ENCODE measurements around the gene PTPRO. TPM values are rescaled to one million over a fixed set of nuclear protein-coding genes. Genes with fewer than 3 reads are reported as not detected.

PTPRO gene
- total RNA-seq, 1 donor from 2014 or later, result 4.3 TPM

DNA sequence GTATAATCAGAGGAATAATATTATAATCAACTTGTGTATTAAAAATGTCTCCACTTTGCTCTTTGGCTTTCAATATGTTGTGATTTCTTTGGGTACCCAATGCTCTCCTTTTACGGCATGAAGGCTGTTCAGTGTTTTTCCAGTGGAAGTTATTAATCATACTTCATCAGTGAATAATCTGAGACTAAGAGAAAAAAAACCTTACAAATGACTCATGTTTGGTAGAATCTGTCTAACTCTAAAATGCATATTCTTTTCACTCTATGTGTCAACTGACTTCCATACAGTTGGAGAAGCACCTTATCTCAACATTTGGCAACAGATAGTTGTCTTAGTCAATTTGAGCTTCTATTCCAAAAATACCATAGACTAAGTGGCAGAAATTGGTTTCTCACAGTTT lies 82.2 kb downstream of the PTPRO start:
- Mint-ChIP-seq H3K36me3 (no peaks in the 10 kb centered on the region), H3K9me3 (peaks cover 6% of the 10 kb centered on the region), H3K27ac (no peak overlapping the region), H3K4me1 (no peaks in the 10 kb centered on the region), H3K4me3 (no peak overlapping the region), H3K27me3 (ENCODE audit: low read depth) (peaks cover 10% of the 10 kb centered on the region)
- DNase-seq (ENCODE audit: low spot score in 2 of 2, unreplicated experiment in 2 of 2), result no peak
- TF ChIP-seq, protein P1, sequence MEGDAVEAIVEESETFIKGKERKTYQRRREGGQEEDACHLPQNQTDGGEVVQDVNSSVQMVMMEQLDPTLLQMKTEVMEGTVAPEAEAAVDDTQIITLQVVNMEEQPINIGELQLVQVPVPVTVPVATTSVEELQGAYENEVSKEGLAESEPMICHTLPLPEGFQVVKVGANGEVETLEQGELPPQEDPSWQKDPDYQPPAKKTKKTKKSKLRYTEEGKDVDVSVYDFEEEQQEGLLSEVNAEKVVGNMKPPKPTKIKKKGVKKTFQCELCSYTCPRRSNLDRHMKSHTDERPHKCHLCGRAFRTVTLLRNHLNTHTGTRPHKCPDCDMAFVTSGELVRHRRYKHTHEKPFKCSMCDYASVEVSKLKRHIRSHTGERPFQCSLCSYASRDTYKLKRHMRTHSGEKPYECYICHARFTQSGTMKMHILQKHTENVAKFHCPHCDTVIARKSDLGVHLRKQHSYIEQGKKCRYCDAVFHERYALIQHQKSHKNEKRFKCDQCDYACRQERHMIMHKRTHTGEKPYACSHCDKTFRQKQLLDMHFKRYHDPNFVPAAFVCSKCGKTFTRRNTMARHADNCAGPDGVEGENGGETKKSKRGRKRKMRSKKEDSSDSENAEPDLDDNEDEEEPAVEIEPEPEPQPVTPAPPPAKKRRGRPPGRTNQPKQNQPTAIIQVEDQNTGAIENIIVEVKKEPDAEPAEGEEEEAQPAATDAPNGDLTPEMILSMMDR (IDR thresholded peaks at IDR 0.05; ENCODE audit: unreplicated experiment), result no peak

DNA sequence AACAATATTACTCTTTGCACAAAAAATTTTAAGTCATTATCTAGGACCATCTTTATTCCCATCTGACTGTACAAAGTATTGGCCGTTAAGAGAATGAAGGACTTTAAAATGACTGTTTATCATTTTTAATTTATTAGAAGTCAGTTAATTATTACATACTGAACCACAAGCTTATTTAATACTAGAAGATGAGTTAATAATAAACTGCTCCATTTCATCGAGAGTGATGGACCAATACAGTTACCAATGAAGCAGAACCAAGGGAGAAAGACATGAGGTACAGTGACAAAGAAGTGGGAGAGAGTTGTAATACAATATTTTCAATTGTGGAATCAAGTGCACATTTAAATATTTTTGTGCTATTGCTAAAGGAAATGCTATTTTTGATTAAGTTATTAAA lies 83.3 kb downstream of the PTPRO start:
- peaks cover 7% of the 10 kb centered on the region for H3K27me3 Mint-ChIP-seq (ENCODE audit: low read depth)
- no peaks in the 10 kb centered on the region for H3K36me3 Mint-ChIP-seq
- no peak for DNase-seq (ENCODE audit: low spot score in 2 of 2, unreplicated experiment in 2 of 2)
- H3K4me3 Mint-ChIP-seq, result no peak overlapping the region
- no peak overlapping the region for H3K27ac Mint-ChIP-seq
- peaks cover 3% of the 10 kb centered on the region for H3K9me3 Mint-ChIP-seq
- H3K4me1 Mint-ChIP-seq, result no peaks in the 10 kb centered on the region
- TF ChIP-seq, protein P1 (IDR thresholded peaks at IDR 0.05; ENCODE audit: unreplicated experiment), result no peak

DNA sequence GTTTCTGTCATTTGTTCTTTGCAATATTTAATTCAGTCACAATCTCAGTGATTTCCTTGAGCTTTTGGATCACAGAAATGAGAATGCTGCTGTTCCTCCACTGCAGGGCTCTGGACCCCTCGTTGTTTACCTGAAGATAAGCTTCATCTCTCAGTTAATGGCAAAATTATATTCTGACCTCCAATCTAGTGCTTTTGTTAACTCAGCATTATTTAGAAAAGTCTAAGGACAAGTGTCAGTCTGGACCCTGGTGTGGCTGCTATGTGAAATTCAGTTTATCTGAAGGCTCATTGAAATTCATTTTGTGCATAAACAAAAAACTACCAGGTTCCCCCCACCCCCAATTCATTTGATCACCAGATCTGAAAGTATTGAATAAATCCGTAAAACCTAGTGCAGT lies 84.7 kb downstream of the PTPRO start:
- no peak for DNase-seq (ENCODE audit: low spot score in 2 of 2, unreplicated experiment in 2 of 2)
- Mint-ChIP-seq H3K27me3 (ENCODE audit: low read depth) (peaks cover 7% of the 10 kb centered on the region), H3K4me1 (no peaks in the 10 kb centered on the region), H3K4me3 (no peak overlapping the region), H3K27ac (no peak overlapping the region), H3K36me3 (no peaks in the 10 kb centered on the region), H3K9me3 (peaks cover 3% of the 10 kb centered on the region)
- TF ChIP-seq, protein P1 (IDR thresholded peaks at IDR 0.05; ENCODE audit: unreplicated experiment), result no peak

DNA sequence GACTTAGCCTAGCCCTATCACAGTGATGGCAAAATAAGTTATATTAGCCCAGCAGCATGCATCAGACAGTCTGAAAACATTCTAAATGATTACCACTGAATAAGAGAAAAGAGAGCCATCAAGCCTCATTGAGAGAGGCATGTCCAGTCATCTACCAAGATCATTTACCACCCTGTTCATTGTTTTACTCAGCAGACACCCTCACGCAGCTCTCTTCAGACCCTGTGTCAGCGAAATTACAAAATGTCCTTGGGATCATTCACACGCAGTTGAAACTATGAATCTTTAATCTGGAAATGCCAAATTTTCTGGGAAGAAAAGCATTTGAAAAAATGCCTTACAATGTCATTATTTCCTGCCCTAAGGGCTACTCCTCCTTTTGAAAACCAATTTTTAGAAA lies 89.5 kb downstream of the PTPRO start:
- TF ChIP-seq, protein P1 (IDR thresholded peaks at IDR 0.05; ENCODE audit: unreplicated experiment), result no peak
- Mint-ChIP-seq H3K4me3 (no peak overlapping the region), H3K27ac (no peak overlapping the region), H3K4me1 (no peaks in the 10 kb centered on the region), H3K36me3 (no peaks in the 10 kb centered on the region), H3K27me3 (ENCODE audit: low read depth) (peaks cover 2% of the 10 kb centered on the region), H3K9me3 (peaks cover 3% of the 10 kb centered on the region)
- DNase-seq (ENCODE audit: low spot score in 2 of 2, unreplicated experiment in 2 of 2), result no peak

DNA sequence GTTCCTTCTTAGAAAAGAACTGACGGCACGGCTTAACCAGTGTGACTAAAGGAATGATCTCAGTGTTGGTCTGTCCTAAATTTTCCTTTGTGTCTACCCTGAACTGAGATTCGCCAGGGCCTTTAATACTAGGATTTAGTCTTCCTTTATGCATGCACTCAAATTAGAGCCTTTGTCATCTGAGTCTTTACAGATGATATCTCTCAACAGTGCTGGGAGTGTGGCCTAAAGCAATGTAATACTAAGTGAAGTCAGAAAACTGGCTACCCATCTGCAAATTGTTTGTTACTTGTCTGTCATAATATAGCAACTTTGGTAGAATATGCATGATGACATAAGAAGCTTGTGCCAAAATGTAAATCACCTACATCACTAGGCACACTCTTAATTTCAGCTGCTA lies 95.4 kb downstream of the PTPRO start:
- no peak overlapping the region for H3K27ac Mint-ChIP-seq
- DNase-seq (ENCODE audit: low spot score in 2 of 2, unreplicated experiment in 2 of 2), result no peak
- H3K27me3 Mint-ChIP-seq (ENCODE audit: low read depth), result no peaks in the 10 kb centered on the region
- no peak overlapping the region for H3K4me3 Mint-ChIP-seq
- peaks cover 3% of the 10 kb centered on the region for H3K9me3 Mint-ChIP-seq
- H3K4me1 Mint-ChIP-seq, result no peaks in the 10 kb centered on the region
- TF ChIP-seq, protein P1 (IDR thresholded peaks at IDR 0.05; ENCODE audit: unreplicated experiment), result no peak
- no peaks in the 10 kb centered on the region for H3K36me3 Mint-ChIP-seq

DNA sequence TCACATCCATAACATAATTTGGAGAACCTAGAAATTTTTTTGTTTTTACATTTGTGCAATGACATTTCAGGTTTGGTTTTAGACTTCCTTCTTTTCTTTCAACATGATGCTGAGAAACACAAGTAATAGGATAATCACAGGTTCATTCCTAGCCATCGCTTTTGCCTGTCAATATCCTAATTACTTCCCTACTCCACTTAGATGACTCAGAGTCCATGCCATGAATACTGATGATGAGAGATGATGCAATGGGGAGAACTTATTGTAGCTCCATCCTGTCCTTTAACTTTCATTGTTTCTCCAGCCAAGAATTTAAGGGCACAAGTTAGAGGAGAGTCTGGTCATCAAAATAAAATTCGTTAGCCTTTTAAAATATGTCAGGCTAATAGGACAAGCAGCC lies 101.3 kb downstream of the PTPRO start:
- no peak overlapping the region for H3K27ac Mint-ChIP-seq
- TF ChIP-seq, protein P1 (IDR thresholded peaks at IDR 0.05; ENCODE audit: unreplicated experiment), result no peak
- no peak overlapping the region for H3K4me3 Mint-ChIP-seq
- H3K36me3 Mint-ChIP-seq, result no peaks in the 10 kb centered on the region
- DNase-seq (ENCODE audit: low spot score in 2 of 2, unreplicated experiment in 2 of 2), result no peak
- H3K9me3 Mint-ChIP-seq, result no peaks in the 10 kb centered on the region
- no peaks in the 10 kb centered on the region for H3K27me3 Mint-ChIP-seq (ENCODE audit: low read depth)
- peaks cover 2% of the 10 kb centered on the region for H3K4me1 Mint-ChIP-seq
